SK-N-SH (cell line): ENCODE measurements around the gene ECHDC1. TPM values are rescaled to one million over a fixed set of nuclear protein-coding genes. Genes with fewer than 3 reads are reported as not detected.
"Not testable (repeated sequence)": the region's sequence is repeated elsewhere in the genome, so short reads cannot be mapped to it uniquely, and the experiment has no call there.

Experiments
- CTCF ChIA-PET: fragments of 300-600, 350-600 bp; formaldehyde crosslinking; extraction: SDS; loops from one replicate; lab custom pipeline; 2021; lab: Yijun Ruan, JAX
- POLR2A ChIA-PET: fragments of 350-600 bp; sonication (Branson Sonifier 250); formaldehyde crosslinking; extraction: SDS; loops from one replicate; lab custom pipeline; 2020; ENCODE audit warnings: antibody characterized with exemption, inconsistent platforms; lab: Yijun Ruan, JAX
- DNase-seq: peaks from one replicate; pipeline ENCODE4 v3.0.0; 2012
- H2AFZ ChIP-seq: fragments of 200-600 bp; sonication (generic); 2 replicates; pipeline ENCODE4 v1.8.1; 2016; ENCODE audit warnings: antibody characterized with exemption, mild to moderate bottlenecking, low read depth
- H3F3A ChIP-seq: fragments of 200-600 bp; sonication (generic); replicated peaks from 2 replicates; pipeline ENCODE3; 2016; ENCODE audit warnings: antibody characterized with exemption, mild to moderate bottlenecking; ENCODE audit not compliant: insufficient read depth
- H3K27ac ChIP-seq, 2 experiments: fragments of 200-500 bp in 1 of 2; fragments of 200-600 bp in 1 of 2; sonication (Bioruptor generic) in 1 of 2; sonication (generic), shearing (Covaris generic) in 1 of 2; 2 replicates each; pipeline versions ENCODE4 v1.5.1 to v1.6.1; 2014 to 2016; ENCODE audit warnings: low read depth in 2 of 2, inconsistent platforms in 1 of 2, low read length in 1 of 2, mild to moderate bottlenecking in 1 of 2, mixed read lengths in 1 of 2
- H3K27me3 ChIP-seq: fragments of 200-600 bp; sonication (generic), shearing (Covaris generic); 2 replicates; pipeline ENCODE4 v1.6.1; 2016; ENCODE audit warnings: mixed run types; ENCODE audit not compliant: insufficient read depth
- H3K36me3 ChIP-seq, 2 experiments: fragments of 200-500 bp in 1 of 2; fragments of 200-600 bp in 1 of 2; sonication (Bioruptor generic) in 1 of 2; sonication (generic) in 1 of 2; replicated peaks in 1 of 2; 2 replicates each; pipeline versions ENCODE3 to v1.5.1; 2014 to 2016; ENCODE audit warnings: low read length in 1 of 2, mild to moderate bottlenecking in 1 of 2; ENCODE audit not compliant: insufficient read depth in 2 of 2, control insufficient read depth in 1 of 2
- H3K4me1 ChIP-seq, 2 experiments: fragments of 200-500 bp in 1 of 2; fragments of 200-600 bp in 1 of 2; sonication (Bioruptor generic) in 1 of 2; sonication (generic), shearing (Covaris generic) in 1 of 2; 2 replicates each; pipeline versions ENCODE4 v1.5.1 to v1.6.1; 2014 to 2016; ENCODE audit warnings: low read depth in 1 of 2, low read length in 1 of 2, mixed run types in 1 of 2; ENCODE audit not compliant: insufficient read depth in 2 of 2, control insufficient read depth in 1 of 2
- H3K4me2 ChIP-seq: fragments of 200-600 bp; sonication (generic), shearing (Covaris generic); 2 replicates; pipeline ENCODE4 v1.6.1; 2017; ENCODE audit warnings: mixed run types
- H3K4me3 ChIP-seq, 2 experiments: fragments of 200-500 bp in 1 of 2; fragments of 200-600 bp in 1 of 2; sonication (Bioruptor generic) in 1 of 2; sonication (generic), shearing (Covaris generic) in 1 of 2; 2 replicates each; pipeline versions ENCODE4 v1.5.1 to v1.8.1; 2014 to 2016; ENCODE audit warnings: low read depth in 2 of 2, inconsistent platforms in 1 of 2, low read length in 1 of 2, mild to moderate bottlenecking in 1 of 2, mixed read lengths in 1 of 2, moderate library complexity in 1 of 2
- H3K79me2 ChIP-seq: fragments of 200-600 bp; sonication (generic); 2 replicates; pipeline ENCODE4 v1.8.1; 2017; ENCODE audit warnings: mild to moderate bottlenecking; ENCODE audit not compliant: insufficient read depth
- H3K9ac ChIP-seq: fragments of 200-600 bp; sonication (generic); 2 replicates; pipeline ENCODE4 v1.6.1; 2017; ENCODE audit warnings: mixed run types
- H3K9me2 ChIP-seq: fragments of 200-600 bp; sonication (generic); 2 replicates; pipeline ENCODE4 v1.6.1; 2017; ENCODE audit warnings: mixed run types
- H3K9me3 ChIP-seq: fragments of 200-600 bp; sonication (generic); 2 replicates; pipeline ENCODE4 v1.6.1; 2017; ENCODE audit warnings: mixed run types, mild to moderate bottlenecking, moderate library complexity
- H4K20me1 ChIP-seq: fragments of 200-600 bp; sonication (generic); 2 replicates; pipeline ENCODE4 v1.6.1; 2017; ENCODE audit warnings: mild to moderate bottlenecking, mixed run types; ENCODE audit not compliant: insufficient read depth
- ELF1 ChIP-seq: IDR thresholded peaks from 2 replicates; pipeline ENCODE4 v1.4.0; 2012
- EP300 ChIP-seq, 2 experiments: IDR thresholded peaks; 2 replicates each; pipeline versions ENCODE4 v1.4.0 to v1.6.1; 2012; ENCODE audit warnings: borderline replicate concordance in 1 of 2, low read depth in 1 of 2, low read length in 1 of 2
- FOXJ3 ChIP-seq: sonication (generic); formaldehyde crosslinking; IDR thresholded peaks from 2 replicates; pipeline ENCODE4 v1.5.1; 2020; ENCODE audit warnings: mild to moderate bottlenecking, missing genetic modification reagents
- JUND ChIP-seq: IDR thresholded peaks from 2 replicates; pipeline ENCODE4 v1.4.0; 2012
- NFIC ChIP-seq: IDR thresholded peaks from 2 replicates; pipeline ENCODE4 v1.4.0; 2012; ENCODE audit warnings: borderline replicate concordance
- POLR2AphosphoS5 ChIP-seq: IDR thresholded peaks from 2 replicates; pipeline ENCODE4 v1.6.1; 2012; ENCODE audit warnings: low read depth, low read length
- RCOR1 ChIP-seq: fragments of 150-350 bp; IDR thresholded peaks from 2 replicates; pipeline ENCODE4 v1.6.1; 2017; ENCODE audit warnings: antibody characterized with exemption, low read length
- RXRA ChIP-seq: IDR thresholded peaks from 2 replicates; pipeline ENCODE4 v1.4.0; 2012; ENCODE audit warnings: low read depth, mild to moderate bottlenecking, borderline replicate concordance
- SIN3A ChIP-seq: IDR thresholded peaks from 2 replicates; pipeline ENCODE4 v1.6.1; 2012; ENCODE audit warnings: low read depth, mild to moderate bottlenecking, low read length, moderate library complexity, borderline replicate concordance
- WGBS: methylation state at CpG from one replicate; pipeline ENCODE4 v1.1.6; 2017; ENCODE audit warnings: low lambda C conversion rate; 5-methylcytosine and 5-hydroxymethylcytosine counted together
- polyA plus RNA-seq, 3 experiments: library from polyadenylated mRNA; depleted of rRNA; stranded (reverse); fragments of >200 nt; gene quantifications; 2 replicates each; pipeline ENCODE4 v1.2.3, GENCODE V29; 2012
- TF ChIP-seq, protein P1 (sequence below): IDR thresholded peaks from 2 replicates; pipeline ENCODE4 v1.4.0; 2012; ENCODE audit warnings: low read depth
- TF ChIP-seq, protein P2 (sequence below): IDR thresholded peaks from 2 replicates; pipeline ENCODE4 v1.4.0; 2012; ENCODE audit warnings: low read depth, borderline replicate concordance
- TF ChIP-seq, protein P3 (sequence below): fragments of 150-350 bp; IDR thresholded peaks from 2 replicates; pipeline ENCODE4 v1.6.1; 2016; ENCODE audit warnings: mild to moderate bottlenecking, low read depth, low read length

ECHDC1 gene
- polyA plus RNA-seq, 1 of the 3 experiments (the other 2 are of a cell fraction) = 23.3 TPM

DNA sequence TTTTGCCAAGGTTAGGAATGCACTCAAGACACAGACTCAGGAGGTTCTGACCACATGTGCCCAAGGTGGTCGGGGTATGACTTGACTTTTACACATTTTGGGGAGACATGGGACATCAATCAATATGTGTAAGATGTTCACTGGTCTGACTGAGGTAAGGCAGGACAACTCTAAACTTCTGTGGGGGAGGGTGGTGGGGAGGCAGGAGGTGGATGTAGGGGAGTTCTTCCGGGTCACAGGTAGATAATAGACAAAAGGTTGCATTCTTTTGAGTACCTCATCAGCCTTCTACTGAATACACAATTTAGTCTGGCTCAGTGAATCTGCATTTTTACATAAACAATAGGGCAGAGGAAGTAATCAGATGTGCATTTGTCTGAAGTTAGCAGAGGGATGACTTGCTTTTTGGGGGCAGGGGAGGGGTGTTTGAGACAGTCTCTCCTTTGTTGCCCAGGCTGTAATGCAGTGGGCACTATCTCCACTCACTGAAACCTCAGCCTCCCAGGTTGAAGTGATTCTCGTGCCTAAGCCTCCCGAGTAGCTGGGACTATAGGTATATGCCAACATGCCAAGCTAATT, 10.9 kb downstream of the ECHDC1 start:
- 64% methylated on average over 4 of the region's 4 CpGs for WGBS
- Histone ChIP-seq H3K27ac (no peak overlapping the region), H3K4me1 (no peaks in the 10 kb centered on the region; a peak in 1 of 4 replicates), H3K4me2 (no peak overlapping the region), H3K79me2 (peaks cover 61% of the 10 kb centered on the region), H3K36me3 (peaks cover 27 to 31% of the 10 kb centered on the region in 2 experiments), H2AFZ (no peak overlapping the region), H3K27me3 (no peaks in the 10 kb centered on the region), H3K9me3 (no peaks in the 10 kb centered on the region), H3K9ac (no peak overlapping the region), H3F3A (peaks cover 21% of the 10 kb centered on the region), H3K9me2 (no peaks in the 10 kb centered on the region), H4K20me1 (peaks cover 13% of the 10 kb centered on the region; the same call in 1 of the 2 replicates), H3K4me3 (no peak overlapping the region)
- ChIA-PET CTCF (interaction anchor here (1.1 to 2.4 kb wide), 4 partner anchors 11 to 207 kb away, joined by 3 to 11 read pairs (median 4); no protein-coding TSS in a partner anchor), POLR2A (no interaction called here)
- TF ChIP-seq, protein P1, sequence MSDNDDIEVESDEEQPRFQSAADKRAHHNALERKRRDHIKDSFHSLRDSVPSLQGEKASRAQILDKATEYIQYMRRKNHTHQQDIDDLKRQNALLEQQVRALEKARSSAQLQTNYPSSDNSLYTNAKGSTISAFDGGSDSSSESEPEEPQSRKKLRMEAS = no peak
- TF ChIP-seq ELF1 = no peak
- no peak for TF ChIP-seq POLR2AphosphoS5
- TF ChIP-seq SIN3A = no peak
- TF ChIP-seq NFIC = no peak
- TF ChIP-seq, protein P2, sequence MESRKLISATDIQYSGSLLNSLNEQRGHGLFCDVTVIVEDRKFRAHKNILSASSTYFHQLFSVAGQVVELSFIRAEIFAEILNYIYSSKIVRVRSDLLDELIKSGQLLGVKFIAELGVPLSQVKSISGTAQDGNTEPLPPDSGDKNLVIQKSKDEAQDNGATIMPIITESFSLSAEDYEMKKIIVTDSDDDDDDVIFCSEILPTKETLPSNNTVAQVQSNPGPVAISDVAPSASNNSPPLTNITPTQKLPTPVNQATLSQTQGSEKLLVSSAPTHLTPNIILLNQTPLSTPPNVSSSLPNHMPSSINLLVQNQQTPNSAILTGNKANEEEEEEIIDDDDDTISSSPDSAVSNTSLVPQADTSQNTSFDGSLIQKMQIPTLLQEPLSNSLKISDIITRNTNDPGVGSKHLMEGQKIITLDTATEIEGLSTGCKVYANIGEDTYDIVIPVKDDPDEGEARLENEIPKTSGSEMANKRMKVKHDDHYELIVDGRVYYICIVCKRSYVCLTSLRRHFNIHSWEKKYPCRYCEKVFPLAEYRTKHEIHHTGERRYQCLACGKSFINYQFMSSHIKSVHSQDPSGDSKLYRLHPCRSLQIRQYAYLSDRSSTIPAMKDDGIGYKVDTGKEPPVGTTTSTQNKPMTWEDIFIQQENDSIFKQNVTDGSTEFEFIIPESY = no peak
- TF ChIP-seq EP300 (IDR thresholded peaks at IDR 0.05; ENCODE audit: borderline replicate concordance in 1 of 2, low read depth in 1 of 2, low read length in 1 of 2) = no peak
- TF ChIP-seq RXRA = no peak
- no peak for TF ChIP-seq JUND
- TF ChIP-seq, protein P3, sequence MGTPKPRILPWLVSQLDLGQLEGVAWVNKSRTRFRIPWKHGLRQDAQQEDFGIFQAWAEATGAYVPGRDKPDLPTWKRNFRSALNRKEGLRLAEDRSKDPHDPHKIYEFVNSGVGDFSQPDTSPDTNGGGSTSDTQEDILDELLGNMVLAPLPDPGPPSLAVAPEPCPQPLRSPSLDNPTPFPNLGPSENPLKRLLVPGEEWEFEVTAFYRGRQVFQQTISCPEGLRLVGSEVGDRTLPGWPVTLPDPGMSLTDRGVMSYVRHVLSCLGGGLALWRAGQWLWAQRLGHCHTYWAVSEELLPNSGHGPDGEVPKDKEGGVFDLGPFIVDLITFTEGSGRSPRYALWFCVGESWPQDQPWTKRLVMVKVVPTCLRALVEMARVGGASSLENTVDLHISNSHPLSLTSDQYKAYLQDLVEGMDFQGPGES = no peak
- no peak for TF ChIP-seq FOXJ3 (CRISPR knock-in tag)
- no peak for TF ChIP-seq RCOR1
- DNase-seq = no peak

DNA sequence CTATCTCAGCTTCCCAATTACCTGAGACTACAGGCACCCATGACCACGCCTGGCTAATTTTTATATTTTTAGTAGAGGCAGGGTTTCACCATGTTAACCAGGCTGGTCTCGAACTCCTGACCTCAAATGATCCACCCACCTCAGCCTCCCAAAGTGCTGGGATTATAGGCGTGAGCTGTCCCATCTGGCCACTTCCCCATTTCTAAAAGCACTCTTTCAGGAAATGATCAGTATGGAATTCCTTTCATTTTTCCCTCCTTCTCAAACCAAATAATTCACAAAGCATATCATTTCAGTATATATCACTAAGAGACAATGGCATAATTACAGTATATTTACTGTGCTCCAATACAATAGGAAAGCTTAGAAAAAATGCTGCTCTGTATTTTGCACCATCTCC, 12.2 kb downstream of the ECHDC1 start:
- H3K27me3 ChIP-seq, H3K4me1 ChIP-seq, H3K9me2 ChIP-seq, POLR2A ChIA-PET, DNase-seq, H3K9me3 ChIP-seq, H2AFZ ChIP-seq, H3K27ac ChIP-seq, H3K4me2 ChIP-seq, H4K20me1 ChIP-seq, H3K4me3 ChIP-seq, H3K9ac ChIP-seq: not testable (repeated sequence)
- peaks cover 50% of the 10 kb centered on the region for H3K79me2 ChIP-seq
- CTCF ChIA-PET = interaction anchor here (1.2 kb wide), 1 partner anchor 14 kb away, joined by 3 read pairs; no protein-coding TSS in a partner anchor
- H3F3A ChIP-seq = peaks cover 23% of the 10 kb centered on the region
- 94% methylated on average over 3 of the region's 3 CpGs for WGBS
- peaks cover 32 to 40% of the 10 kb centered on the region in 2 experiments for H3K36me3 ChIP-seq
